Measurements from ENCODE around the gene CCDC201.

DNA sequence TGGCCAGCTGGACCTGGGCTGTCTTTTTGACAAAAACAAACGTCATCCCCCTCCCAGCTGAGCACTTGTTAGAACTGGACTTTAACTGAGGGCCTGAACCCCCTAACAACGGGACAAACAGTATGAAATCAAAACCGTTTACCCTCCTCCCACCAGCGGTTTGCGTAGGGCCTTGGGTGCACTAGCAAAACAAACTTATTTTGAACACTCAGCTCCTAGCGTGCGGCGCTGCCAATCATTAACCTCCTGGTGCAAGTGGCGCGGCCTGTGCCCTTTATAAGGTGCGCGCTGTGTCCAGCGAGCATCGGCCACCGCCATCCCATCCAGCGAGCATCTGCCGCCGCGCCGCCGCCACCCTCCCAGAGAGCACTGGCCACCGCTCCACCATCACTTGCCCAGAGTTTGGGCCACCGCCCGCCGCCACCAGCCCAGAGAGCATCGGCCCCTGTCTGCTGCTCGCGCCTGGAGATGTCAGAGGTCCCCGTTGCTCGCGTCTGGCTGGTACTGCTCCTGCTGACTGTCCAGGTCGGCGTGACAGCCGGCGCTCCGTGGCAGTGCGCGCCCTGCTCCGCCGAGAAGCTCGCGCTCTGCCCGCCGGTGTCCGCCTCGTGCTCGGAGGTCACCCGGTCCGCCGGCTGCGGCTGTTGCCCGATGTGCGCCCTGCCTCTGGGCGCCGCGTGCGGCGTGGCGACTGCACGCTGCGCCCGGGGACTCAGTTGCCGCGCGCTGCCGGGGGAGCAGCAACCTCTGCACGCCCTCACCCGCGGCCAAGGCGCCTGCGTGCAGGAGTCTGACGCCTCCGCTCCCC, 15.5 kb upstream of the CCDC201 start, which contains the start of gene IGFBP1:
- TF ChIP-seq, protein P1, sequence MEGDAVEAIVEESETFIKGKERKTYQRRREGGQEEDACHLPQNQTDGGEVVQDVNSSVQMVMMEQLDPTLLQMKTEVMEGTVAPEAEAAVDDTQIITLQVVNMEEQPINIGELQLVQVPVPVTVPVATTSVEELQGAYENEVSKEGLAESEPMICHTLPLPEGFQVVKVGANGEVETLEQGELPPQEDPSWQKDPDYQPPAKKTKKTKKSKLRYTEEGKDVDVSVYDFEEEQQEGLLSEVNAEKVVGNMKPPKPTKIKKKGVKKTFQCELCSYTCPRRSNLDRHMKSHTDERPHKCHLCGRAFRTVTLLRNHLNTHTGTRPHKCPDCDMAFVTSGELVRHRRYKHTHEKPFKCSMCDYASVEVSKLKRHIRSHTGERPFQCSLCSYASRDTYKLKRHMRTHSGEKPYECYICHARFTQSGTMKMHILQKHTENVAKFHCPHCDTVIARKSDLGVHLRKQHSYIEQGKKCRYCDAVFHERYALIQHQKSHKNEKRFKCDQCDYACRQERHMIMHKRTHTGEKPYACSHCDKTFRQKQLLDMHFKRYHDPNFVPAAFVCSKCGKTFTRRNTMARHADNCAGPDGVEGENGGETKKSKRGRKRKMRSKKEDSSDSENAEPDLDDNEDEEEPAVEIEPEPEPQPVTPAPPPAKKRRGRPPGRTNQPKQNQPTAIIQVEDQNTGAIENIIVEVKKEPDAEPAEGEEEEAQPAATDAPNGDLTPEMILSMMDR (IDR thresholded peaks at IDR 0.05), result no peak
- no peak for TF ChIP-seq POLR2A (IDR thresholded peaks at IDR 0.05)

Data from lower leg skin (tissue), 3 donors.